WTC11 (cell line): Measurements from ENCODE around the gene SOD1. TPM values are rescaled to one million over a fixed set of nuclear protein-coding genes. Genes with fewer than 3 reads are reported as not detected.

Source experiments
- ATAC-seq: fragments of 200-7000 bp; cut with Tn5 transposase; 2 replicates; pipeline ENCODE4 v1.10.0; 2021; ENCODE audit warnings: mild to moderate bottlenecking, moderate library complexity
- CTCF ChIA-PET: fragments of 300-600 bp; sonication (Branson Sonifier 250); formaldehyde crosslinking; loops from one replicate; lab custom pipeline; 2021; ENCODE audit warnings: antibody characterized with exemption; lab: Charles Lee
- POLR2A ChIA-PET: fragments of 350-600 bp; sonication (Branson Sonifier 250); formaldehyde crosslinking; loops from one replicate; lab custom pipeline; 2021; ENCODE audit warnings: antibody characterized with exemption; lab: Charles Lee
- DNase-seq: peaks from one replicate; pipeline ENCODE4 v3.0.0; 2021; ENCODE audit warnings: low spot score
- H3K27ac Mint-ChIP-seq: 2 replicates; pipeline ENCODE4 v1.8.0; 2021; ENCODE audit warnings: mixed read lengths
- H3K27me3 Mint-ChIP-seq: 2 replicates; pipeline ENCODE4 v1.8.0; 2021; ENCODE audit warnings: low read depth, mild to moderate bottlenecking, moderate library complexity, mixed read lengths
- H3K36me3 Mint-ChIP-seq: 2 replicates; pipeline ENCODE4 v1.8.0; 2021; ENCODE audit warnings: mixed read lengths
- H3K4me1 Mint-ChIP-seq: 2 replicates; pipeline ENCODE4 v1.8.0; 2022; ENCODE audit warnings: mixed read lengths
- H3K4me3 Mint-ChIP-seq: 2 replicates; pipeline ENCODE4 v1.8.0; 2021; ENCODE audit warnings: mild to moderate bottlenecking, moderate library complexity, mixed read lengths
- H3K9me3 Mint-ChIP-seq: 2 replicates; pipeline ENCODE4 v1.8.0; 2021; ENCODE audit warnings: mixed read lengths
- AFF4 ChIP-seq: sonication (generic); formaldehyde crosslinking; IDR thresholded peaks from 2 replicates; pipeline ENCODE4 v1.8.1; 2023; ENCODE audit warnings: mild to moderate bottlenecking, missing genetic modification reagents, borderline replicate concordance
- ATF2 ChIP-seq: sonication (generic); formaldehyde crosslinking; IDR thresholded peaks from 2 replicates; pipeline ENCODE4 v1.8.1; 2022; ENCODE audit warnings: low read depth, missing genetic modification reagents, borderline replicate concordance
- CREB1 ChIP-seq: sonication (generic); formaldehyde crosslinking; IDR thresholded peaks from 2 replicates; pipeline ENCODE4 v1.8.0; 2023; ENCODE audit warnings: mild to moderate bottlenecking, missing genetic modification reagents
- E2F5 ChIP-seq: sonication (generic); formaldehyde crosslinking; IDR thresholded peaks from 2 replicates; pipeline ENCODE4 v1.8.1; 2022; ENCODE audit warnings: mild to moderate bottlenecking, moderate library complexity, missing genetic modification reagents
- FOXJ3 ChIP-seq: sonication (generic); formaldehyde crosslinking; IDR thresholded peaks from 2 replicates; pipeline ENCODE4 v1.9.0; 2021; ENCODE audit warnings: missing genetic modification reagents, mild to moderate bottlenecking, borderline replicate concordance
- HMGA2 ChIP-seq: fragments of 250-450 bp; sonication (Bioruptor Pico); IDR thresholded peaks from 2 replicates; pipeline ENCODE4 v1.4.0; 2021; ENCODE audit warnings: mild to moderate bottlenecking, moderate library complexity
- MXD4 ChIP-seq: fragments of 250-450 bp; sonication (Bioruptor Pico); IDR thresholded peaks from 2 replicates; pipeline ENCODE4 v1.8.0; 2021; ENCODE audit warnings: mild to moderate bottlenecking, moderate library complexity, borderline replicate concordance
- NFATC4 ChIP-seq: fragments of 250-450 bp; sonication (Bioruptor Pico); IDR thresholded peaks from 2 replicates; pipeline ENCODE4 v1.9.0; 2021; ENCODE audit warnings: mild to moderate bottlenecking
- NFE2L1 ChIP-seq: sonication (generic); formaldehyde crosslinking; IDR thresholded peaks from 2 replicates; pipeline ENCODE4 v1.8.1; 2023; ENCODE audit warnings: missing genetic modification reagents
- RORB ChIP-seq: fragments of 250-450 bp; sonication (Bioruptor Pico); IDR thresholded peaks from 2 replicates; pipeline ENCODE4 v1.9.0; 2021; ENCODE audit warnings: mild to moderate bottlenecking
- ZNF263 ChIP-seq: sonication (generic); formaldehyde crosslinking; IDR thresholded peaks from 2 replicates; pipeline ENCODE4 v1.8.1; 2022; ENCODE audit warnings: low read depth, mild to moderate bottlenecking, moderate library complexity, missing genetic modification reagents
- total RNA-seq: library from RNA; stranded (reverse); gene quantifications from 3 replicates; pipeline ENCODE4 v1.2.3, GENCODE V29; 2021
- TF ChIP-seq, protein P1 (sequence below): sonication (generic); formaldehyde crosslinking; IDR thresholded peaks from 2 replicates; pipeline ENCODE4 v1.8.1; 2023; ENCODE audit warnings: mild to moderate bottlenecking, moderate library complexity, missing genetic modification reagents
- TF ChIP-seq, protein P2 (sequence below): sonication (generic); formaldehyde crosslinking; conservative IDR thresholded peaks from 2 replicates; pipeline ENCODE4 v1.8.1; 2023; ENCODE audit warnings: mild to moderate bottlenecking, low read depth, missing genetic modification reagents, moderate library complexity
- TF ChIP-seq, protein P3 (sequence below): sonication (generic); formaldehyde crosslinking; IDR thresholded peaks from 2 replicates; pipeline ENCODE4 v1.8.0; 2022; ENCODE audit warnings: missing genetic modification reagents
- TF ChIP-seq, protein P4 (sequence below): sonication (generic); formaldehyde crosslinking; IDR thresholded peaks from 2 replicates; pipeline ENCODE4 v1.8.1; 2023; ENCODE audit warnings: mild to moderate bottlenecking, missing genetic modification reagents
- TF ChIP-seq, protein P5 (sequence below): sonication (generic); formaldehyde crosslinking; IDR thresholded peaks from 2 replicates; pipeline ENCODE4 v1.8.0; 2022; ENCODE audit warnings: mild to moderate bottlenecking, missing genetic modification reagents
- TF ChIP-seq, protein P6 (sequence below): sonication (generic); formaldehyde crosslinking; IDR thresholded peaks from 2 replicates; pipeline ENCODE4 v1.8.1; 2023; ENCODE audit warnings: mild to moderate bottlenecking, missing genetic modification reagents, moderate library complexity

The SOD1 gene
- total RNA-seq, 1 experiment from 2014 or later: 181 TPM

DNA sequence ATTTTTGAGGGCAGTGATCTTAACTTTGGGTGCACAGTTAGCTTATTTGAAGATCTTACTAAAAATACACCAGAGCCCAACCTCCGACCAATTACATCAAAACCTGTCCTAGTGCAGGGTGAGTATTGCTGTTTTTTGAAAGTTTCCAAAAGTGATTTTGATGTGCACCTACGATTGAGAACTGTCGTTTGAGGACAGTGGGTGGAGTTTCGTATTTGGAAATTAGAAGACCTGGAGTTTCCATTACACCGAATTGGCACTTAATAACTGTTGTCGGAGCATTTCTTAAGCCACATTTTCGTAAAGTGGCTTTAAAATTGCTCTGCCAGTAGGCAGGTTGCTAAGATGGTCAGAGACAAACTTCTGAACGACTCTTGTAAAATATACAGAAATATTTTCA is 1.1 kb downstream of the SOD1 start:
- no peak for TF ChIP-seq ATF2 (CRISPR knock-in tag)
- TF ChIP-seq AFF4: no peak
- TF ChIP-seq, protein P1, sequence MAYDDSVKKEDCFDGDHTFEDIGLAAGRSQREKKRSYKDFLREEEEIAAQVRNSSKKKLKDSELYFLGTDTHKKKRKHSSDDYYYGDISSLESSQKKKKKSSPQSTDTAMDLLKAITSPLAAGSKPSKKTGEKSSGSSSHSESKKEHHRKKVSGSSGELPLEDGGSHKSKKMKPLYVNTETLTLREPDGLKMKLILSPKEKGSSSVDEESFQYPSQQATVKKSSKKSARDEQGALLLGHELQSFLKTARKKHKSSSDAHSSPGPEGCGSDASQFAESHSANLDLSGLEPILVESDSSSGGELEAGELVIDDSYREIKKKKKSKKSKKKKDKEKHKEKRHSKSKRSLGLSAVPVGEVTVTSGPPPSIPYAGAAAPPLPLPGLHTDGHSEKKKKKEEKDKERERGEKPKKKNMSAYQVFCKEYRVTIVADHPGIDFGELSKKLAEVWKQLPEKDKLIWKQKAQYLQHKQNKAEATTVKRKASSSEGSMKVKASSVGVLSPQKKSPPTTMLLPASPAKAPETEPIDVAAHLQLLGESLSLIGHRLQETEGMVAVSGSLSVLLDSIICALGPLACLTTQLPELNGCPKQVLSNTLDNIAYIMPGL (CRISPR knock-in tag): no peak; the same call in 1 of the 2 replicates
- TF ChIP-seq, protein P2, sequence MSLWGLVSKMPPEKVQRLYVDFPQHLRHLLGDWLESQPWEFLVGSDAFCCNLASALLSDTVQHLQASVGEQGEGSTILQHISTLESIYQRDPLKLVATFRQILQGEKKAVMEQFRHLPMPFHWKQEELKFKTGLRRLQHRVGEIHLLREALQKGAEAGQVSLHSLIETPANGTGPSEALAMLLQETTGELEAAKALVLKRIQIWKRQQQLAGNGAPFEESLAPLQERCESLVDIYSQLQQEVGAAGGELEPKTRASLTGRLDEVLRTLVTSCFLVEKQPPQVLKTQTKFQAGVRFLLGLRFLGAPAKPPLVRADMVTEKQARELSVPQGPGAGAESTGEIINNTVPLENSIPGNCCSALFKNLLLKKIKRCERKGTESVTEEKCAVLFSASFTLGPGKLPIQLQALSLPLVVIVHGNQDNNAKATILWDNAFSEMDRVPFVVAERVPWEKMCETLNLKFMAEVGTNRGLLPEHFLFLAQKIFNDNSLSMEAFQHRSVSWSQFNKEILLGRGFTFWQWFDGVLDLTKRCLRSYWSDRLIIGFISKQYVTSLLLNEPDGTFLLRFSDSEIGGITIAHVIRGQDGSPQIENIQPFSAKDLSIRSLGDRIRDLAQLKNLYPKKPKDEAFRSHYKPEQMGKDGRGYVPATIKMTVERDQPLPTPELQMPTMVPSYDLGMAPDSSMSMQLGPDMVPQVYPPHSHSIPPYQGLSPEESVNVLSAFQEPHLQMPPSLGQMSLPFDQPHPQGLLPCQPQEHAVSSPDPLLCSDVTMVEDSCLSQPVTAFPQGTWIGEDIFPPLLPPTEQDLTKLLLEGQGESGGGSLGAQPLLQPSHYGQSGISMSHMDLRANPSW: no peak
- TF ChIP-seq NFE2L1 (CRISPR knock-in tag): no peak
- TF ChIP-seq E2F5 (CRISPR knock-in tag): no peak
- no peak for TF ChIP-seq HMGA2
- no peak for TF ChIP-seq CREB1 (CRISPR knock-in tag)
- no peak for TF ChIP-seq FOXJ3 (CRISPR knock-in tag)
- no peak for TF ChIP-seq ZNF263
- TF ChIP-seq, protein P3, sequence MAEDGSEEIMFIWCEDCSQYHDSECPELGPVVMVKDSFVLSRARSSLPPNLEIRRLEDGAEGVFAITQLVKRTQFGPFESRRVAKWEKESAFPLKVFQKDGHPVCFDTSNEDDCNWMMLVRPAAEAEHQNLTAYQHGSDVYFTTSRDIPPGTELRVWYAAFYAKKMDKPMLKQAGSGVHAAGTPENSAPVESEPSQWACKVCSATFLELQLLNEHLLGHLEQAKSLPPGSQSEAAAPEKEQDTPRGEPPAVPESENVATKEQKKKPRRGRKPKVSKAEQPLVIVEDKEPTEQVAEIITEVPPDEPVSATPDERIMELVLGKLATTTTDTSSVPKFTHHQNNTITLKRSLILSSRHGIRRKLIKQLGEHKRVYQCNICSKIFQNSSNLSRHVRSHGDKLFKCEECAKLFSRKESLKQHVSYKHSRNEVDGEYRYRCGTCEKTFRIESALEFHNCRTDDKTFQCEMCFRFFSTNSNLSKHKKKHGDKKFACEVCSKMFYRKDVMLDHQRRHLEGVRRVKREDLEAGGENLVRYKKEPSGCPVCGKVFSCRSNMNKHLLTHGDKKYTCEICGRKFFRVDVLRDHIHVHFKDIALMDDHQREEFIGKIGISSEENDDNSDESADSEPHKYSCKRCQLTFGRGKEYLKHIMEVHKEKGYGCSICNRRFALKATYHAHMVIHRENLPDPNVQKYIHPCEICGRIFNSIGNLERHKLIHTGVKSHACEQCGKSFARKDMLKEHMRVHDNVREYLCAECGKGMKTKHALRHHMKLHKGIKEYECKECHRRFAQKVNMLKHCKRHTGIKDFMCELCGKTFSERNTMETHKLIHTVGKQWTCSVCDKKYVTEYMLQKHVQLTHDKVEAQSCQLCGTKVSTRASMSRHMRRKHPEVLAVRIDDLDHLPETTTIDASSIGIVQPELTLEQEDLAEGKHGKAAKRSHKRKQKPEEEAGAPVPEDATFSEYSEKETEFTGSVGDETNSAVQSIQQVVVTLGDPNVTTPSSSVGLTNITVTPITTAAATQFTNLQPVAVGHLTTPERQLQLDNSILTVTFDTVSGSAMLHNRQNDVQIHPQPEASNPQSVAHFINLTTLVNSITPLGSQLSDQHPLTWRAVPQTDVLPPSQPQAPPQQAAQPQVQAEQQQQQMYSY: no peak
- TF ChIP-seq RORB (CRISPR knock-in tag): no peak
- TF ChIP-seq, protein P4, sequence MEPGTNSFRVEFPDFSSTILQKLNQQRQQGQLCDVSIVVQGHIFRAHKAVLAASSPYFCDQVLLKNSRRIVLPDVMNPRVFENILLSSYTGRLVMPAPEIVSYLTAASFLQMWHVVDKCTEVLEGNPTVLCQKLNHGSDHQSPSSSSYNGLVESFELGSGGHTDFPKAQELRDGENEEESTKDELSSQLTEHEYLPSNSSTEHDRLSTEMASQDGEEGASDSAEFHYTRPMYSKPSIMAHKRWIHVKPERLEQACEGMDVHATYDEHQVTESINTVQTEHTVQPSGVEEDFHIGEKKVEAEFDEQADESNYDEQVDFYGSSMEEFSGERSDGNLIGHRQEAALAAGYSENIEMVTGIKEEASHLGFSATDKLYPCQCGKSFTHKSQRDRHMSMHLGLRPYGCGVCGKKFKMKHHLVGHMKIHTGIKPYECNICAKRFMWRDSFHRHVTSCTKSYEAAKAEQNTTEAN (CRISPR knock-in tag): no peak
- TF ChIP-seq, protein P5, sequence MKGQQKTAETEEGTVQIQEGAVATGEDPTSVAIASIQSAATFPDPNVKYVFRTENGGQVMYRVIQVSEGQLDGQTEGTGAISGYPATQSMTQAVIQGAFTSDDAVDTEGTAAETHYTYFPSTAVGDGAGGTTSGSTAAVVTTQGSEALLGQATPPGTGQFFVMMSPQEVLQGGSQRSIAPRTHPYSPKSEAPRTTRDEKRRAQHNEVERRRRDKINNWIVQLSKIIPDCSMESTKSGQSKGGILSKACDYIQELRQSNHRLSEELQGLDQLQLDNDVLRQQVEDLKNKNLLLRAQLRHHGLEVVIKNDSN: no peak
- TF ChIP-seq MXD4 (CRISPR knock-in tag): no peak
- TF ChIP-seq, protein P6, sequence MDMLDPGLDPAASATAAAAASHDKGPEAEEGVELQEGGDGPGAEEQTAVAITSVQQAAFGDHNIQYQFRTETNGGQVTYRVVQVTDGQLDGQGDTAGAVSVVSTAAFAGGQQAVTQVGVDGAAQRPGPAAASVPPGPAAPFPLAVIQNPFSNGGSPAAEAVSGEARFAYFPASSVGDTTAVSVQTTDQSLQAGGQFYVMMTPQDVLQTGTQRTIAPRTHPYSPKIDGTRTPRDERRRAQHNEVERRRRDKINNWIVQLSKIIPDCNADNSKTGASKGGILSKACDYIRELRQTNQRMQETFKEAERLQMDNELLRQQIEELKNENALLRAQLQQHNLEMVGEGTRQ (CRISPR knock-in tag): no peak
- TF ChIP-seq NFATC4: no peak
- TF ChIP-seq, all 79 proteins: peak for 0
- Mint-ChIP-seq H3K4me3 (peak overlapping the region; percentile 92), H3K4me1 (peaks cover 38% of the 10 kb centered on the region), H3K9me3 (no peaks in the 10 kb centered on the region), H3K27ac (no peak overlapping the region), H3K36me3 (peaks cover 28% of the 10 kb centered on the region), H3K27me3 (no peaks in the 10 kb centered on the region)
- DNase-seq (no peak), ATAC-seq (no peak)
- POLR2A ChIA-PET: no interaction called here
- CTCF ChIA-PET: no interaction called here
